IMR-90 (cell line): Measurements from ENCODE around the gene VAT1L. TPM values are rescaled to one million over a fixed set of nuclear protein-coding genes. Genes with fewer than 3 reads are reported as not detected.

Experiments used
- ATAC-seq: fragments of 200-7000 bp; cut with Tn5 transposase; 2 replicates; pipeline ENCODE4 v1.9.1; 2020; ENCODE audit warnings: low read depth, mild to moderate bottlenecking, moderate library complexity
- BruUV-seq: library from RNA; stranded (reverse); fragments of 400-500 nt; replicated peaks from 2 replicates; lab custom pipeline; 2021; lab: Mats Ljungman, UMichigan
- CTCF ChIA-PET: fragments of 300-600 bp; formaldehyde crosslinking; extraction: SDS; loops from one replicate; lab custom pipeline; 2021; ENCODE audit warnings: antibody characterized with exemption; lab: Yijun Ruan, JAX
- POLR2A ChIA-PET: fragments of 300-600 bp; sonication (Branson Sonifier 250); formaldehyde crosslinking; loops from one replicate; lab custom pipeline; 2022; ENCODE audit warnings: antibody characterized with exemption; ENCODE audit not compliant: unreplicated experiment; lab: Charles Lee
- DNase-seq: peaks from one replicate; pipeline ENCODE4 v3.0.0; 2013
- H2AFZ ChIP-seq: replicated peaks from 2 replicates; pipeline ENCODE3; 2013; ENCODE audit warnings: low read length, mild to moderate bottlenecking; ENCODE audit not compliant: poor library complexity
- H2AK5ac ChIP-seq: 2 replicates; pipeline ENCODE4 v1.6.1; 2013; ENCODE audit warnings: low read depth, low read length, inconsistent platforms
- H2AK9ac ChIP-seq: replicated peaks from 2 replicates; pipeline ENCODE3; 2013; ENCODE audit warnings: mild to moderate bottlenecking, low read depth, low read length, moderate library complexity; ENCODE audit not compliant: poor library complexity
- H2BK120ac ChIP-seq: 2 replicates; pipeline ENCODE4 v1.6.1; 2013; ENCODE audit warnings: low read depth, low read length, inconsistent platforms
- H2BK15ac ChIP-seq: 3 replicates; pipeline ENCODE4 v1.6.1; 2013; ENCODE audit warnings: low read depth, low read length, inconsistent platforms
- H2BK20ac ChIP-seq: 2 replicates; pipeline ENCODE4 v1.6.1; 2013; ENCODE audit warnings: low read depth, mild to moderate bottlenecking, inconsistent platforms, low read length, moderate library complexity
- H2BK5ac ChIP-seq: 2 replicates; pipeline ENCODE4 v1.6.1; 2013; ENCODE audit warnings: mild to moderate bottlenecking, low read depth, low read length, inconsistent platforms; ENCODE audit not compliant: poor library complexity, severe bottlenecking
- H3K14ac ChIP-seq: replicated peaks from 2 replicates; pipeline ENCODE4 v1.6.1; 2013; ENCODE audit warnings: low read depth, low read length, inconsistent platforms
- H3K18ac ChIP-seq: 2 replicates; pipeline ENCODE4 v1.6.1; 2013; ENCODE audit warnings: low read depth, low read length, control low read depth
- H3K23ac ChIP-seq: 2 replicates; pipeline ENCODE4 v1.6.1; 2013; ENCODE audit warnings: low read depth, low read length, inconsistent platforms
- H3K27ac ChIP-seq: 2 replicates; pipeline ENCODE4 v1.5.1; 2013; ENCODE audit warnings: mild to moderate bottlenecking, control low read depth, low read length; ENCODE audit not compliant: insufficient read depth
- H3K27me3 ChIP-seq: 2 replicates; pipeline ENCODE4 v1.6.1; 2013; ENCODE audit warnings: low read length; ENCODE audit not compliant: control insufficient read depth, insufficient read depth
- H3K36me3 ChIP-seq: 2 replicates; pipeline ENCODE4 v1.6.1; 2013; ENCODE audit warnings: low read length, mixed read lengths; ENCODE audit not compliant: control insufficient read depth, insufficient read depth
- H3K4ac ChIP-seq: 2 replicates; pipeline ENCODE4 v1.6.1; 2013; ENCODE audit warnings: low read depth, low read length, inconsistent platforms
- H3K4me1 ChIP-seq: 2 replicates; pipeline ENCODE4 v1.6.1; 2013; ENCODE audit warnings: low read length, mixed read lengths; ENCODE audit not compliant: control insufficient read depth, insufficient read depth
- H3K4me2 ChIP-seq: 2 replicates; pipeline ENCODE4 v1.6.1; 2013; ENCODE audit warnings: low read depth, mild to moderate bottlenecking, control low read depth, low read length, moderate library complexity
- H3K4me3 ChIP-seq: 2 replicates; pipeline ENCODE4 v1.5.1; 2013; ENCODE audit warnings: low read depth, mild to moderate bottlenecking, control low read depth, low read length, moderate library complexity; ENCODE audit not compliant: insufficient read depth
- H3K56ac ChIP-seq: 2 replicates; pipeline ENCODE4 v1.6.1; 2013; ENCODE audit warnings: low read length, inconsistent platforms; ENCODE audit not compliant: insufficient read depth; ENCODE audit errors: extremely low read depth
- H3K79me1 ChIP-seq, 2 experiments: 2 replicates each; pipeline ENCODE4 v1.6.1; 2013; ENCODE audit warnings: low read length in 2 of 2, inconsistent platforms in 1 of 2, low read depth in 1 of 2
- H3K9ac ChIP-seq: 2 replicates; pipeline ENCODE4 v1.6.1; 2013; ENCODE audit warnings: low read depth, low read length, control low read depth
- H3K9me1 ChIP-seq: 2 replicates; pipeline ENCODE4 v1.6.1; 2013; ENCODE audit warnings: low read length, inconsistent platforms; ENCODE audit not compliant: insufficient read depth
- H3K9me3 ChIP-seq: 2 replicates; pipeline ENCODE4 v1.6.1; 2013; ENCODE audit warnings: low read length; ENCODE audit not compliant: control insufficient read depth, insufficient read depth
- H4K20me1 ChIP-seq: 2 replicates; pipeline ENCODE4 v1.6.1; 2013; ENCODE audit warnings: low read length, inconsistent platforms; ENCODE audit not compliant: insufficient read depth
- H4K5ac ChIP-seq: 2 replicates; pipeline ENCODE4 v1.6.1; 2013; ENCODE audit warnings: mild to moderate bottlenecking, low read depth, low read length, control low read depth
- H4K8ac ChIP-seq, 2 experiments: 2 replicates each; pipeline ENCODE4 v1.6.1; 2013; ENCODE audit warnings: low read depth in 2 of 2, low read length in 2 of 2, control low read depth in 1 of 2, inconsistent platforms in 1 of 2
- H4K91ac ChIP-seq: 2 replicates; pipeline ENCODE4 v1.6.1; 2013; ENCODE audit warnings: low read depth, low read length, inconsistent platforms; ENCODE audit not compliant: insufficient read depth
- MXI1 ChIP-seq: IDR thresholded peaks from 2 replicates; pipeline ENCODE4 v1.6.1; 2012; ENCODE audit warnings: low read depth, mild to moderate bottlenecking, low read length, moderate library complexity, borderline replicate concordance
- POLR2A ChIP-seq: IDR thresholded peaks from 2 replicates; pipeline ENCODE4 v1.6.1; 2012; ENCODE audit warnings: mild to moderate bottlenecking, low read depth, low read length
- RAD21 ChIP-seq: IDR thresholded peaks from 2 replicates; pipeline ENCODE4 v1.6.1; 2012; ENCODE audit warnings: low read length, improper control_type of control experiment
- RFX5 ChIP-seq: IDR thresholded peaks from 2 replicates; pipeline ENCODE4 v1.8.0; 2012; ENCODE audit warnings: low read depth, mild to moderate bottlenecking, low read length, moderate library complexity
- WGBS, 2 experiments: methylation state at CpG; one replicate each; pipeline versions ENCODE4 v1.1.5 to v1.1.7; 2013; ENCODE audit warnings: missing lambda C conversion rate in 2 of 2; ENCODE audit not compliant: insufficient read length in 1 of 2; ENCODE audit errors: extremely low coverage in 2 of 2; 5-methylcytosine and 5-hydroxymethylcytosine counted together
- dilution Hi-C: fragments of 300-500 bp; cut with HindIII; formaldehyde crosslinking; loops from one replicate; pipeline ENCODE4 v1.14.3; 2018; ENCODE audit warnings: low sequenced_read_pairs; ENCODE audit not compliant: unreplicated experiment
- in situ Hi-C: fragments of 300-500 bp; cut with MboI; formaldehyde crosslinking; loops from 3 replicates; pipeline ENCODE4 v1.14.3; 2019; ENCODE audit warnings: low sequenced_read_pairs, inconsistent platforms, mixed read lengths
- intact Hi-C: fragments of 100-400 bp; cut with micrococcal nuclease; formaldehyde crosslinking; loops from 2 replicates; pipeline ENCODE4 v1.10.0; 2022
- polyA plus RNA-seq, 3 experiments: library from polyadenylated mRNA; depleted of rRNA; stranded (reverse); fragments of >200 nt; gene quantifications; 2 replicates each; pipeline ENCODE4 v1.2.3, GENCODE V29; 2012; ENCODE audit warnings: low replicate concordance in 1 of 3
- total RNA-seq: library from RNA; depleted of rRNA; stranded (reverse); fragments of >200 nt; gene quantifications from 2 replicates; pipeline ENCODE4 v1.2.3, GENCODE V29; 2012
- TF ChIP-seq, protein P1 (sequence below): conservative IDR thresholded peaks from 2 replicates; pipeline ENCODE4 v1.5.1; 2012; ENCODE audit warnings: mild to moderate bottlenecking, low read depth, low read length, improper control_type of control experiment
- TF ChIP-seq, protein P2 (sequence below): fragments of 150-350 bp; IDR thresholded peaks from 2 replicates; pipeline ENCODE4 v1.6.1; 2017; ENCODE audit warnings: mild to moderate bottlenecking, antibody characterized with exemption, low read length, low read depth

The VAT1L gene
- total and polyA plus RNA-seq, 2 of the 4 experiments (the other 2 are of a cell fraction), result 15.4 to 18.5 TPM

DNA sequence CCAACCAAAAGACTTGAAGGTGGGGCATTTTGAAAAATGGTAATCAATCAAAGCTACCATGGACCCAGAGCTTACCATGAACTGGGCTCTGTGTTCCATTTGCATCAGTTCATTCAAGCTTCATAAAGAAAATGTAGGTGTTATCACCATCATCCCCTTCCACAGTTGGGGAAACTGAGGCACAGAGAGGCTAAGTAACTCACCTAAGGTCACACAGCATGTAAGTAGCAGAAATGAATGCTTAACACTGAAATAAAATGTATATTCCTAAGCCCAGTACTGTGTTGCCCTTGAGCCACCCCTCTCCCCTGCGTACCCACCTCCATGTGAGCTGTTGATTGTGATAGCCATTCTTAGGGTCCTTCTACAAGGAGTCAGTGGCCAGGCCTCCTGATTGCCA lies 83.6 kb downstream of the VAT1L start:
- Histone ChIP-seq H2BK5ac (no peak overlapping the region), H4K20me1 (no peaks in the 10 kb centered on the region), H3K36me3 (no peaks in the 10 kb centered on the region), H3K27ac (no peak overlapping the region), H2AFZ (no peak overlapping the region), H3K4me1 (peaks cover 8% of the 10 kb centered on the region), H3K79me1 (no peaks in the 10 kb centered on the region), H2BK120ac (no peak overlapping the region), H3K23ac (no peak overlapping the region), H3K9me1 (peaks cover 3% of the 10 kb centered on the region), H3K9ac (no peak overlapping the region), H3K4ac (no peak overlapping the region), H2AK9ac (no peak overlapping the region), H4K91ac (no peak overlapping the region), H4K5ac (no peak overlapping the region), H4K8ac (no peak overlapping the region), H3K9me3 (no peaks in the 10 kb centered on the region), H3K4me3 (no peak overlapping the region), H3K56ac (no peak overlapping the region), H2AK5ac (no peak overlapping the region; the same call in 1 of the 2 replicates), H2BK20ac (no peak overlapping the region), H3K4me2 (no peak overlapping the region), H2BK15ac (no peak overlapping the region), H3K14ac (no peak overlapping the region), H3K27me3 (no peaks in the 10 kb centered on the region), H3K18ac (no peak overlapping the region)
- TF ChIP-seq, protein P1, sequence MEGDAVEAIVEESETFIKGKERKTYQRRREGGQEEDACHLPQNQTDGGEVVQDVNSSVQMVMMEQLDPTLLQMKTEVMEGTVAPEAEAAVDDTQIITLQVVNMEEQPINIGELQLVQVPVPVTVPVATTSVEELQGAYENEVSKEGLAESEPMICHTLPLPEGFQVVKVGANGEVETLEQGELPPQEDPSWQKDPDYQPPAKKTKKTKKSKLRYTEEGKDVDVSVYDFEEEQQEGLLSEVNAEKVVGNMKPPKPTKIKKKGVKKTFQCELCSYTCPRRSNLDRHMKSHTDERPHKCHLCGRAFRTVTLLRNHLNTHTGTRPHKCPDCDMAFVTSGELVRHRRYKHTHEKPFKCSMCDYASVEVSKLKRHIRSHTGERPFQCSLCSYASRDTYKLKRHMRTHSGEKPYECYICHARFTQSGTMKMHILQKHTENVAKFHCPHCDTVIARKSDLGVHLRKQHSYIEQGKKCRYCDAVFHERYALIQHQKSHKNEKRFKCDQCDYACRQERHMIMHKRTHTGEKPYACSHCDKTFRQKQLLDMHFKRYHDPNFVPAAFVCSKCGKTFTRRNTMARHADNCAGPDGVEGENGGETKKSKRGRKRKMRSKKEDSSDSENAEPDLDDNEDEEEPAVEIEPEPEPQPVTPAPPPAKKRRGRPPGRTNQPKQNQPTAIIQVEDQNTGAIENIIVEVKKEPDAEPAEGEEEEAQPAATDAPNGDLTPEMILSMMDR, result no peak
- no peak for TF ChIP-seq MXI1
- TF ChIP-seq, protein P2, sequence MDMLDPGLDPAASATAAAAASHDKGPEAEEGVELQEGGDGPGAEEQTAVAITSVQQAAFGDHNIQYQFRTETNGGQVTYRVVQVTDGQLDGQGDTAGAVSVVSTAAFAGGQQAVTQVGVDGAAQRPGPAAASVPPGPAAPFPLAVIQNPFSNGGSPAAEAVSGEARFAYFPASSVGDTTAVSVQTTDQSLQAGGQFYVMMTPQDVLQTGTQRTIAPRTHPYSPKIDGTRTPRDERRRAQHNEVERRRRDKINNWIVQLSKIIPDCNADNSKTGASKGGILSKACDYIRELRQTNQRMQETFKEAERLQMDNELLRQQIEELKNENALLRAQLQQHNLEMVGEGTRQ, result no peak
- no peak for TF ChIP-seq POLR2A
- TF ChIP-seq RFX5, result no peak
- TF ChIP-seq RAD21, result no peak
- POLR2A ChIA-PET, result no interaction called here
- CTCF ChIA-PET, result no interaction called here
- ATAC-seq (no peak), DNase-seq (no peak)
- no TSS peak for BruUV-seq
- intact Hi-C loops, result no loop called here
- dilution Hi-C loops, result no loop called here
- no CpG with 5 or more reads among the region's 1 CpG for WGBS, 2 experiments
- in situ Hi-C loops, result no loop called here
